Vagina (tissue), 2 donors: ENCODE measurements around the gene PTGR3.

Source experiments
- POLR2AphosphoS5 ChIP-seq, 2 donors: sonication (generic); formaldehyde crosslinking; IDR thresholded peaks; one replicate each; pipeline ENCODE4 v1.9.0; 2017; ENCODE audit warnings: antibody characterized with exemption in 2 of 2, mild to moderate bottlenecking in 2 of 2, low read depth in 1 of 2; ENCODE audit not compliant: insufficient read depth in 1 of 2
- TF ChIP-seq, protein P1 (sequence below), 3 experiments: fragments of 450-650 bp in 2 of 3; fragments of 200-600 bp in 1 of 3; sonication (generic) in 1 of 3; IDR thresholded peaks; one replicate each; pipeline ENCODE4 v1.5.1; 2017 to 2019; ENCODE audit warnings: antibody characterized with exemption in 3 of 3, mild to moderate bottlenecking in 2 of 3, moderate library complexity in 2 of 3

DNA sequence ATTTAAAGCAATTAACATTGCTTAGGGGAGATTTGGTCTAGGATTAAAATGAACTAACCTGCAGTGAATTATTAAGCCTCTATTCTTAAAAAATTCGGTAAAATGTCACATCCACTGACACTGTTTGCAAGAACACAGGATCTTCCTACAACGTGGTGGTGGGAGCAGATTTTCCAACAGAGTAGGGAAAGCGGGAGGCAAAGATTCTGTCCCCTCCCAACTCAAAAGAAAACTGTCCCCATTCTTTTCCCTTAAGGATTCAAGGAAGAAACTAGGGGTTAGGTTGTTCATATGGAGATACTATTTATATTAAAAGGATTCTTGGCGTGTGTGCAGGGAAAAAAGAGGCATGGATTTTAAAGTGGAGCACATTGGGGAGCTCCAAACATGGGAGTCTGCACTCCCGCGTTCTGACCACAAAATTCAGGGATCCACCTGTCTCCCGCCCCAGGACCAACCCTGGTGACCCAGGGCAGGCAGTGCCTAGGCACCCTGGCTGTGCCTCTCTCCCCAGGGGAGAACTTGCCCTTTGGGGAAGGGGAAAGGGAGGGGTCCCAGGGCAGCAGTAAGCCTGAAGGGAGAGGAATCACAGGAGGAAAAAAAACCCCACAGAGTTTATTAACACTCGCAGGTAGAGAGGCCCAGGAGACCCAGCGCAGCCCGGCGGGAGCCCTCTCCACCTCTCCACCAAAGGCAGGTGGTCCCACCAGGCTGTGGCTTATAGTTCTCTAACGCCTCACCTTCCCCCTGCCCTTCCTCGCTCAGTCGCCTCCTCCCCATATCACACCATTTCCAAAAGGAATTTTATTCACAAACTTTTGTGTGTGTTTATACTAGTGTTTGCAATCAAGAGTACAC, 2.3 kb downstream of the PTGR3 start:
- no peak for TF ChIP-seq POLR2AphosphoS5 (IDR thresholded peaks at IDR 0.05; ENCODE audit: insufficient read depth in 1 of 2, low read depth in 1 of 2)
- TF ChIP-seq, protein P1, sequence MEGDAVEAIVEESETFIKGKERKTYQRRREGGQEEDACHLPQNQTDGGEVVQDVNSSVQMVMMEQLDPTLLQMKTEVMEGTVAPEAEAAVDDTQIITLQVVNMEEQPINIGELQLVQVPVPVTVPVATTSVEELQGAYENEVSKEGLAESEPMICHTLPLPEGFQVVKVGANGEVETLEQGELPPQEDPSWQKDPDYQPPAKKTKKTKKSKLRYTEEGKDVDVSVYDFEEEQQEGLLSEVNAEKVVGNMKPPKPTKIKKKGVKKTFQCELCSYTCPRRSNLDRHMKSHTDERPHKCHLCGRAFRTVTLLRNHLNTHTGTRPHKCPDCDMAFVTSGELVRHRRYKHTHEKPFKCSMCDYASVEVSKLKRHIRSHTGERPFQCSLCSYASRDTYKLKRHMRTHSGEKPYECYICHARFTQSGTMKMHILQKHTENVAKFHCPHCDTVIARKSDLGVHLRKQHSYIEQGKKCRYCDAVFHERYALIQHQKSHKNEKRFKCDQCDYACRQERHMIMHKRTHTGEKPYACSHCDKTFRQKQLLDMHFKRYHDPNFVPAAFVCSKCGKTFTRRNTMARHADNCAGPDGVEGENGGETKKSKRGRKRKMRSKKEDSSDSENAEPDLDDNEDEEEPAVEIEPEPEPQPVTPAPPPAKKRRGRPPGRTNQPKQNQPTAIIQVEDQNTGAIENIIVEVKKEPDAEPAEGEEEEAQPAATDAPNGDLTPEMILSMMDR (IDR thresholded peaks at IDR 0.05), result no peak
